ENCODE results near the gene TMOD1.

GRCh38 chr9:97560154-97560553, 58.7 kb downstream of the TMOD1 start:
- no peak for TF ChIP-seq POLR2AphosphoS5 (IDR thresholded peaks at IDR 0.05; ENCODE audit: low read depth, low read length)
- no peak for TF ChIP-seq JUNB (CRISPR knock-in tag; IDR thresholded peaks at IDR 0.05; ENCODE audit: borderline replicate concordance)
- TF ChIP-seq, protein P1, sequence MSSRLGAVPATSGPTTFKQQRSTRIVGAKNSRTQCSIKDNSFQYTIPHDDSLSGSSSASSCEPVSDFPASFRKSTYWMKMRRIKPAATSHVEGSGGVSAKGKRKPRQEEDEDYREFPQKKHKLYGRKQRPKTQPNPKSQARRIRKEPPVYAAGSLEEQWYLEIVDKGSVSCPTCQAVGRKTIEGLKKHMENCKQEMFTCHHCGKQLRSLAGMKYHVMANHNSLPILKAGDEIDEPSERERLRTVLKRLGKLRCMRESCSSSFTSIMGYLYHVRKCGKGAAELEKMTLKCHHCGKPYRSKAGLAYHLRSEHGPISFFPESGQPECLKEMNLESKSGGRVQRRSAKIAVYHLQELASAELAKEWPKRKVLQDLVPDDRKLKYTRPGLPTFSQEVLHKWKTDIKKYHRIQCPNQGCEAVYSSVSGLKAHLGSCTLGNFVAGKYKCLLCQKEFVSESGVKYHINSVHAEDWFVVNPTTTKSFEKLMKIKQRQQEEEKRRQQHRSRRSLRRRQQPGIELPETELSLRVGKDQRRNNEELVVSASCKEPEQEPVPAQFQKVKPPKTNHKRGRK (CRISPR knock-in tag; IDR thresholded peaks at IDR 0.05) = no peak
- TF ChIP-seq, protein P2, sequence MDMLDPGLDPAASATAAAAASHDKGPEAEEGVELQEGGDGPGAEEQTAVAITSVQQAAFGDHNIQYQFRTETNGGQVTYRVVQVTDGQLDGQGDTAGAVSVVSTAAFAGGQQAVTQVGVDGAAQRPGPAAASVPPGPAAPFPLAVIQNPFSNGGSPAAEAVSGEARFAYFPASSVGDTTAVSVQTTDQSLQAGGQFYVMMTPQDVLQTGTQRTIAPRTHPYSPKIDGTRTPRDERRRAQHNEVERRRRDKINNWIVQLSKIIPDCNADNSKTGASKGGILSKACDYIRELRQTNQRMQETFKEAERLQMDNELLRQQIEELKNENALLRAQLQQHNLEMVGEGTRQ (IDR thresholded peaks at IDR 0.05; ENCODE audit: low read depth, low read length) = no peak
- TF ChIP-seq, protein P2 (CRISPR knock-in tag; IDR thresholded peaks at IDR 0.05; ENCODE audit: borderline replicate concordance) = no peak
- no peak for TF ChIP-seq ZNF484 (CRISPR knock-in tag; IDR thresholded peaks at IDR 0.05; ENCODE audit: borderline replicate concordance, low read depth)
- TF ChIP-seq CTCF (CRISPR knock-in tag; IDR thresholded peaks at IDR 0.05) = no peak
- TF ChIP-seq, protein P3, sequence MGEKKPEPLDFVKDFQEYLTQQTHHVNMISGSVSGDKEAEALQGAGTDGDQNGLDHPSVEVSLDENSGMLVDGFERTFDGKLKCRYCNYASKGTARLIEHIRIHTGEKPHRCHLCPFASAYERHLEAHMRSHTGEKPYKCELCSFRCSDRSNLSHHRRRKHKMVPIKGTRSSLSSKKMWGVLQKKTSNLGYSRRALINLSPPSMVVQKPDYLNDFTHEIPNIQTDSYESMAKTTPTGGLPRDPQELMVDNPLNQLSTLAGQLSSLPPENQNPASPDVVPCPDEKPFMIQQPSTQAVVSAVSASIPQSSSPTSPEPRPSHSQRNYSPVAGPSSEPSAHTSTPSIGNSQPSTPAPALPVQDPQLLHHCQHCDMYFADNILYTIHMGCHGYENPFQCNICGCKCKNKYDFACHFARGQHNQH (CRISPR knock-in tag; IDR thresholded peaks at IDR 0.05) = no peak
- TF ChIP-seq, protein P4, sequence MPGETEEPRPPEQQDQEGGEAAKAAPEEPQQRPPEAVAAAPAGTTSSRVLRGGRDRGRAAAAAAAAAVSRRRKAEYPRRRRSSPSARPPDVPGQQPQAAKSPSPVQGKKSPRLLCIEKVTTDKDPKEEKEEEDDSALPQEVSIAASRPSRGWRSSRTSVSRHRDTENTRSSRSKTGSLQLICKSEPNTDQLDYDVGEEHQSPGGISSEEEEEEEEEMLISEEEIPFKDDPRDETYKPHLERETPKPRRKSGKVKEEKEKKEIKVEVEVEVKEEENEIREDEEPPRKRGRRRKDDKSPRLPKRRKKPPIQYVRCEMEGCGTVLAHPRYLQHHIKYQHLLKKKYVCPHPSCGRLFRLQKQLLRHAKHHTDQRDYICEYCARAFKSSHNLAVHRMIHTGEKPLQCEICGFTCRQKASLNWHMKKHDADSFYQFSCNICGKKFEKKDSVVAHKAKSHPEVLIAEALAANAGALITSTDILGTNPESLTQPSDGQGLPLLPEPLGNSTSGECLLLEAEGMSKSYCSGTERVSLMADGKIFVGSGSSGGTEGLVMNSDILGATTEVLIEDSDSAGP (CRISPR knock-in tag; IDR thresholded peaks at IDR 0.05; ENCODE audit: borderline replicate concordance) = no peak
- no peak for TF ChIP-seq KLF13 (CRISPR knock-in tag; IDR thresholded peaks at IDR 0.05)
- no peak for TF ChIP-seq NONO (IDR thresholded peaks at IDR 0.05)
- no peak for TF ChIP-seq NONO (CRISPR knock-in tag; conservative IDR thresholded peaks at IDR 0.05)
- TF ChIP-seq MAX (IDR thresholded peaks at IDR 0.05) = no peak
- TF ChIP-seq, protein P5, sequence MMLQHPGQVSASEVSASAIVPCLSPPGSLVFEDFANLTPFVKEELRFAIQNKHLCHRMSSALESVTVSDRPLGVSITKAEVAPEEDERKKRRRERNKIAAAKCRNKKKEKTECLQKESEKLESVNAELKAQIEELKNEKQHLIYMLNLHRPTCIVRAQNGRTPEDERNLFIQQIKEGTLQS (CRISPR knock-in tag; IDR thresholded peaks at IDR 0.05) = no peak
- TF ChIP-seq, protein P6, sequence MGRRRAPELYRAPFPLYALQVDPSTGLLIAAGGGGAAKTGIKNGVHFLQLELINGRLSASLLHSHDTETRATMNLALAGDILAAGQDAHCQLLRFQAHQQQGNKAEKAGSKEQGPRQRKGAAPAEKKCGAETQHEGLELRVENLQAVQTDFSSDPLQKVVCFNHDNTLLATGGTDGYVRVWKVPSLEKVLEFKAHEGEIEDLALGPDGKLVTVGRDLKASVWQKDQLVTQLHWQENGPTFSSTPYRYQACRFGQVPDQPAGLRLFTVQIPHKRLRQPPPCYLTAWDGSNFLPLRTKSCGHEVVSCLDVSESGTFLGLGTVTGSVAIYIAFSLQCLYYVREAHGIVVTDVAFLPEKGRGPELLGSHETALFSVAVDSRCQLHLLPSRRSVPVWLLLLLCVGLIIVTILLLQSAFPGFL (CRISPR knock-in tag; IDR thresholded peaks at IDR 0.05) = no peak
- no peak for TF ChIP-seq EZH2 (conservative IDR thresholded peaks at IDR 0.05; ENCODE audit: low read depth, low read length)
